ENCODE results near the gene GRK5.

GRCh38 chr10:119452396-119452795 lies 245.0 kb downstream of the GRK5 start:
- TF ChIP-seq, protein P1, sequence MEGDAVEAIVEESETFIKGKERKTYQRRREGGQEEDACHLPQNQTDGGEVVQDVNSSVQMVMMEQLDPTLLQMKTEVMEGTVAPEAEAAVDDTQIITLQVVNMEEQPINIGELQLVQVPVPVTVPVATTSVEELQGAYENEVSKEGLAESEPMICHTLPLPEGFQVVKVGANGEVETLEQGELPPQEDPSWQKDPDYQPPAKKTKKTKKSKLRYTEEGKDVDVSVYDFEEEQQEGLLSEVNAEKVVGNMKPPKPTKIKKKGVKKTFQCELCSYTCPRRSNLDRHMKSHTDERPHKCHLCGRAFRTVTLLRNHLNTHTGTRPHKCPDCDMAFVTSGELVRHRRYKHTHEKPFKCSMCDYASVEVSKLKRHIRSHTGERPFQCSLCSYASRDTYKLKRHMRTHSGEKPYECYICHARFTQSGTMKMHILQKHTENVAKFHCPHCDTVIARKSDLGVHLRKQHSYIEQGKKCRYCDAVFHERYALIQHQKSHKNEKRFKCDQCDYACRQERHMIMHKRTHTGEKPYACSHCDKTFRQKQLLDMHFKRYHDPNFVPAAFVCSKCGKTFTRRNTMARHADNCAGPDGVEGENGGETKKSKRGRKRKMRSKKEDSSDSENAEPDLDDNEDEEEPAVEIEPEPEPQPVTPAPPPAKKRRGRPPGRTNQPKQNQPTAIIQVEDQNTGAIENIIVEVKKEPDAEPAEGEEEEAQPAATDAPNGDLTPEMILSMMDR (conservative IDR thresholded peaks at IDR 0.05; ENCODE audit: low read length): no peak
- TF ChIP-seq EZH2phosphoT487 (IDR thresholded peaks at IDR 0.05; ENCODE audit: borderline replicate concordance): no peak

All from Loucy (cell line).